Activated T-cell treated with anti-CD3 and anti-CD28 coated beads, Interleukin-2, amount 50 U/mL, for 72 hours (primary cell): ENCODE results near the gene ABCG4. TPM values are rescaled to one million over a fixed set of nuclear protein-coding genes. Genes with fewer than 3 reads are reported as not detected.
"Not testable (repeated sequence)": the region's sequence is repeated elsewhere in the genome, so short reads cannot be mapped to it uniquely, and the experiment has no call there.

Source experiments
- ATAC-seq, 2 donors: fragments of 150-1000 bp; cut with Tn5 transposase; replicated peaks in 1 of 2; 2 replicates each; pipeline ENCODE4 v1.10.0; 2021; ENCODE audit warnings: moderate library complexity in 2 of 2, mild to moderate bottlenecking in 1 of 2
- DNase-seq, 2 donors: peaks; one replicate each; pipeline ENCODE4 v3.0.0; 2021 to 2022; ENCODE audit warnings: mixed read lengths in 1 of 2
- H3K27ac Mint-ChIP-seq: one replicate; pipeline ENCODE4 v1.8.0; 2022; ENCODE audit warnings: mild to moderate bottlenecking, moderate library complexity, mixed read lengths
- H3K27me3 Mint-ChIP-seq: one replicate; pipeline ENCODE4 v1.8.0; 2022; ENCODE audit warnings: low read depth, mixed read lengths
- H3K36me3 Mint-ChIP-seq, 2 donors: one replicate each; pipeline ENCODE4 v1.8.0; 2022; ENCODE audit warnings: mixed read lengths in 2 of 2, mild to moderate bottlenecking in 1 of 2; ENCODE audit not compliant: insufficient read depth in 2 of 2
- H3K4me1 Mint-ChIP-seq: one replicate; pipeline ENCODE4 v1.8.0; 2022; ENCODE audit warnings: low read depth, mixed read lengths
- H3K4me3 Mint-ChIP-seq, 2 donors: one replicate each; pipeline ENCODE4 v1.8.0; 2022; ENCODE audit warnings: mild to moderate bottlenecking in 2 of 2, mixed read lengths in 2 of 2, moderate library complexity in 2 of 2
- H3K9me3 Mint-ChIP-seq, 2 donors: one replicate each; pipeline ENCODE4 v1.8.0; 2022; ENCODE audit warnings: mixed read lengths in 2 of 2
- total RNA-seq, 2 donors: library from RNA; stranded (reverse); gene quantifications; one replicate each; pipeline ENCODE4 v1.2.3, GENCODE V29; 2022

ABCG4 gene
- total RNA-seq, 2 donors from 2014 or later = 0.09 to 0.24 TPM

- DNase-seq (no peak), ATAC-seq (no peak)
- no peaks in the 10 kb centered on the region for H3K27me3 Mint-ChIP-seq
- H3K27ac Mint-ChIP-seq = no peak overlapping the region
- H3K9me3 Mint-ChIP-seq = no peaks in the 10 kb centered on the region
- no peaks in the 10 kb centered on the region for H3K36me3 Mint-ChIP-seq
- peak overlapping the region; percentile 70 to 95 for H3K4me3 Mint-ChIP-seq
- peaks cover 18% of the 10 kb centered on the region for H3K4me1 Mint-ChIP-seq
These were observed 19.1 kb downstream of the ABCG4 start for GRCh38 chr11:119167933-119168332.

DNA sequence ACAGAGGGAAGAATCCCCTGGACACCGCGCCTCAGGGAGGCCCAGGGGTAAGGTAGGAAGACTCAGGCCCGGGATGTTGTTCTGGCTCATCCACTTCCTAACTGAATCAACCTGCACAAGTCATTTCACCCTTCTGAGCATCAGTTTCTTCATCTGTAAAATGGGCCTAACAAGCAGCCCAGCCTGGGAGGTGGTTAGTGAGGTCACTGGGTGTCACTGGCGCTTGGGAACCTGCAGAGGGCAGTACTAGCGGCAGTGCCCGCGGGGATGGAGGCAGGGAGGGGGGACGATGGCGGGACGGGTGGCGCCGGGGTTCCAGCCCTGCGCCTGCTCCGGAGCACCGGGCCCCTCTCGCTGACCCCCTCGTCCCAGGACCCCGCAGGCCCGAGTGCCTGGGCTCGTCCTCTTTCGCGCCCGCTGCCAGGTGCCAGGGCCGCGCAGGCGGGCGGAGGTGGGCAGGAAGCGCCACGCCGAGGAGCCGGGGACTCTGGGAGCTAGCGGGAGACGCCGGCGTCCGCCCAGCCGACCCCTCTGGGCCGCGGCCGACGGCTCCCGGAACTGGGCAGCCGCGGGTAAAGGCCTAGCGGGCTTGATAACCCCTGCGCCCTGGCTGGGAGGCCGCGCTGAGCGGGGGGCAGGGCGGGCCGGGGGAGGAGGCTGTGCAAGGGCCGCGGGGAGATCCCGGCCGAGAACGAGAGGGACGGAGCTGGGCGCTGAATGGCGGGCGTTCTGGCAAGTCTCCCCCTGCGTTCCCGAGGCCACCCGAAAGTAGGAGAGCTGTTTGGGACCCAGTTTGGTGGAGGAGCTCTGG, 19.8 kb downstream of the ABCG4 start, which contains the start of gene NLRX1:
TSS of gene NLRX1 (plus strand) at position 255 of the 811 bp plus-strand sequence. CDS start 2,679 bp downstream, outside the sequence.
- H3K4me1 Mint-ChIP-seq = peaks cover 18% of the 10 kb centered on the region
- no peaks in the 10 kb centered on the region for H3K9me3 Mint-ChIP-seq
- peak within 1 kb of the TSS; percentile 80 for H3K27ac Mint-ChIP-seq
- H3K27me3 Mint-ChIP-seq = no peaks in the 10 kb centered on the region
- H3K36me3 Mint-ChIP-seq = no peaks in the 10 kb centered on the region
- peak within 1 kb of the TSS; percentile 95 to 96 for H3K4me3 Mint-ChIP-seq
- peak; percentile 93 to 95 for ATAC-seq
- peak; percentile 87 to 89 for DNase-seq

- no peaks in the 10 kb centered on the region for H3K9me3 Mint-ChIP-seq
- no peaks in the 10 kb centered on the region for H3K27me3 Mint-ChIP-seq
- peak overlapping the region; percentile 95 to 96 for H3K4me3 Mint-ChIP-seq
- H3K4me1 Mint-ChIP-seq = peaks cover 18% of the 10 kb centered on the region
- DNase-seq (peak; percentile 46 to 58), ATAC-seq (peak; percentile 51 to 61)
- peaks cover 0 to 2% of the 10 kb centered on the region in 2 donors for H3K36me3 Mint-ChIP-seq
- H3K27ac Mint-ChIP-seq = peak overlapping the region; percentile 80
These were observed 20.4 kb downstream of the ABCG4 start for GRCh38 chr11:119169282-119169719.

DNA sequence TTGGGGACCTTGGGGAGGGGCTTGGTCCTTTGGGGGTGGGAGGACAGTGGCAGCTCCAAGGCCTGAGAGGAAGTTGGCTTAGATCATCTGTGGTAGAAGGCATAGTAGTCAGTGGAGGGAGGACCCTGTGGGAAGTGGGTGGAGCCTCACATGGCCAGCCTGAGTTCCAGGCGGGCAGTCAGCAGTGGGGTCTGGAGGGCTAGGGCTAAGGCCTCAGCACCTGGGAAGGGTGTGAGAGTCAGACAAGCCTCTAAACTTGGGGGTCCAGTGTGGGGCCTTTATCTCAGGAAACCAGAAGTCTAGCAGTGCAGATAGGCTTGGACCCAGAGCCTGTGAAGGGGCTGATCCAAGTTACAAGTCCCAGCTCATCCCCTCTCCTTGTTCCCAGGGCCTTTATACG, 23.7 kb downstream of the ABCG4 start:
- ATAC-seq (no peak), DNase-seq (no peak)
- Mint-ChIP-seq H3K4me3 (no peak overlapping the region), H3K27ac (no peak overlapping the region), H3K36me3 (peaks cover 0 to 2% of the 10 kb centered on the region in 2 donors), H3K9me3 (no peaks in the 10 kb centered on the region), H3K27me3 (no peaks in the 10 kb centered on the region), H3K4me1 (peaks cover 27% of the 10 kb centered on the region)

DNA sequence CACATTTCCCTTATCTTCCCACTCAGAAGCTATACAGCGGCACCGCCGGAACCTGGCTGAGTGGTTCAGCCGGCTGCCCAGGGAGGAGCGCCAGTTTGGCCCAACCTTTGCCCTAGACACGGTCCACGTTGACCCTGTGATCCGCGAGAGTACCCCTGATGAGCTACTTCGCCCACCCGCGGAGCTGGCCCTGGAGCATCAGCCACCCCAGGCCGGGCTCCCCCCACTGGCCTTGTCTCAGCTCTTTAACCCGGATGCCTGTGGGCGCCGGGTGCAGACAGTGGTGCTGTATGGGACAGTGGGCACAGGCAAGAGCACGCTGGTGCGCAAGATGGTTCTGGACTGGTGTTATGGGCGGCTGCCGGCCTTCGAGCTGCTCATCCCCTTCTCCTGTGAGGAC, 24.6 kb downstream of the ABCG4 start:
- peaks cover 31% of the 10 kb centered on the region for H3K4me1 Mint-ChIP-seq
- H3K27me3 Mint-ChIP-seq = no peaks in the 10 kb centered on the region
- H3K4me3 Mint-ChIP-seq = no peak overlapping the region
- ATAC-seq = no peak
- no peak for DNase-seq
- no peak overlapping the region for H3K27ac Mint-ChIP-seq
- H3K36me3 Mint-ChIP-seq = peaks cover 0 to 2% of the 10 kb centered on the region in 2 donors
- H3K9me3 Mint-ChIP-seq = no peaks in the 10 kb centered on the region

DNA sequence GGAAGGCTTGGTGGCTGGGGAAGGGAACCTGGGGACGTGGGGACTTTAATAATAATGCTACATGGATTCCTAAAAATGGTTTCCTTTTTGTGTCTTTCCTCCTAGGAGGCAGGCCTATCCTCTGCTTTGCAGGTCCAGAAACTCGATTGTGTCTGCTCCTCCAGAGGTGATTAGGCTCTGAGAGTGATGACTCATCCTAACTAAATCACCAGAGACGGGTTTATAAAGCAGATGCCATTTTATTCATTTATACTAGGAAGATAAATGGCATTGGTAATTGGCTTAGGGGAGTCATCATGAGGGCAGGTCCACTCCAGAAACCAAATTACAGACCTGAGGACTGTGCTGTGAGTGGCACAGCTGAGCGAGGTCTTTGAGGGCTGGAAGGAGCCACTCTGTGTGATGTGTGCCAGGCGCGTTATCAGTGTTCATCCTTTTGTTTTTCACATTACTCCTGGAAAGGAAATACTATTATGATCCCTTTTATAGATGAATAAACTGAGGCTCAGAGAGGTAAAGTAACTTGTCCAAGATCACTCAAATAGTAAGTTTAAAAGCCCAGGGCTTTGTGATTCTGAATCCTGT, 26.7 kb downstream of the ABCG4 start:
- H3K4me1 Mint-ChIP-seq = peaks cover 19% of the 10 kb centered on the region
- no peak overlapping the region for H3K27ac Mint-ChIP-seq
- no peaks in the 10 kb centered on the region for H3K9me3 Mint-ChIP-seq
- H3K36me3 Mint-ChIP-seq = peaks cover 0 to 2% of the 10 kb centered on the region in 2 donors
- no peak for ATAC-seq
- no peak overlapping the region for H3K4me3 Mint-ChIP-seq
- no peak for DNase-seq
- H3K27me3 Mint-ChIP-seq = no peaks in the 10 kb centered on the region

DNA sequence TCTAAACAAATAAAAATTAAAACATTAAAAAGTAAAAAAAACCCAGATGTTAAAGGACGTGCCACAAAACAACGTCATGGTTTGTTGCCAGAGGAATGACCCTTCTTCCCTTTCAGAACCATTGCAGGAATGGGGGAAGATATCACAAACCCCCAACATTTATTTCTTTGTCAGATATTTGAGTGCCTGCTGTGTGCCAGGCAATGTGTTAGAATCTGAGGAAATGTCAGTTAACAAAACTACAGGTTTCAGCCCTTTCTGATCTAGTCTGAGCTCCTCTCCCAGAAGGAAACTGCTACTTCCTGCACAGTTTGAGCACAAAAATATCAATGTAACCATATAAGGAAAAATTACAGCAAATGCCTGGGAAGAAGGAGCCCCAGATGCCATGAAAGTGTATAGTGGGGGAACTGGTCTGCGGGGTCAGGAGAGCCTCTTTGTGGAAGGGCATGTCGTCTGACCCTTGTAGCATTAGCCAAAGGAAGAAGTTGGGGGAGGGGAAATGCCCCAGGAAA, 29.4 kb downstream of the ABCG4 start:
- DNase-seq = no peak
- peaks cover 0 to 2% of the 10 kb centered on the region in 2 donors for H3K36me3 Mint-ChIP-seq
- H3K27me3 Mint-ChIP-seq = no peaks in the 10 kb centered on the region
- H3K4me3 Mint-ChIP-seq = no peak overlapping the region
- no peak for ATAC-seq
- H3K9me3 Mint-ChIP-seq = no peaks in the 10 kb centered on the region
- no peak overlapping the region for H3K27ac Mint-ChIP-seq
- peaks cover 19% of the 10 kb centered on the region for H3K4me1 Mint-ChIP-seq

DNA sequence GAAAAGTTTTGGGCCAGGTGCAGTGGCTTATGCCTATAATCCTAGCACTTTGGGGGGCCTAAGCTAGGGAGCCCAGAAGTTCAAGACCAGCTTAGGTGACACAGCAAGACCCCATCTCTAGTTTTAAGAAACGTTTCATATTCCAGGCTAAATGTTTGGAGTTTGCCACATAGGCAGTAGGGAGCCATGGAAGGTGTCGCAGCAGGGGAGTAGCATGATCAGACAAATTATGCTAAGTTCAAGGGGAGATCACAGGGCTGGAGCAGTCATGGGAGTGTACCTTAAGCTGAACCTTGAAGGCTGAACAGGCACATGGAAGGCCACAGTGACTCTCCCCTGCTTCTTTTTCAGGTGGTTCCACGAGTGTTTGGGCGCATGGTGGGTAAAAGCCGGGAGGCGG, 30.5 kb downstream of the ABCG4 start:
- no peaks in the 10 kb centered on the region for H3K9me3 Mint-ChIP-seq
- peaks cover 0 to 2% of the 10 kb centered on the region in 2 donors for H3K36me3 Mint-ChIP-seq
- DNase-seq = no peak
- no peak for ATAC-seq
- no peak overlapping the region for H3K27ac Mint-ChIP-seq
- peaks cover 19% of the 10 kb centered on the region for H3K4me1 Mint-ChIP-seq
- no peak overlapping the region for H3K4me3 Mint-ChIP-seq
- no peaks in the 10 kb centered on the region for H3K27me3 Mint-ChIP-seq

- no peak overlapping the region for H3K4me3 Mint-ChIP-seq
- H3K27me3 Mint-ChIP-seq = no peaks in the 10 kb centered on the region
- no peak for ATAC-seq
- H3K36me3 Mint-ChIP-seq = peaks cover 0 to 3% of the 10 kb centered on the region in 2 donors
- peaks cover 19% of the 10 kb centered on the region for H3K4me1 Mint-ChIP-seq
- no peak overlapping the region for H3K27ac Mint-ChIP-seq
- no peaks in the 10 kb centered on the region for H3K9me3 Mint-ChIP-seq
- DNase-seq = no peak
These were observed 31.1 kb downstream of the ABCG4 start for GRCh38 chr11:119179983-119180382.

- peaks cover 10% of the 10 kb centered on the region for H3K4me1 Mint-ChIP-seq
- no peak overlapping the region for H3K4me3 Mint-ChIP-seq
- ATAC-seq = no peak
- no peaks in the 10 kb centered on the region for H3K9me3 Mint-ChIP-seq
- H3K36me3 Mint-ChIP-seq = peaks cover 0 to 3% of the 10 kb centered on the region in 2 donors
- no peaks in the 10 kb centered on the region for H3K27me3 Mint-ChIP-seq
- DNase-seq = no peak
- no peak overlapping the region for H3K27ac Mint-ChIP-seq
These were observed 32.2 kb downstream of the ABCG4 start for GRCh38 chr11:119180729-119181676.

- ATAC-seq (no peak), DNase-seq (no peak)
- H3K4me1 Mint-ChIP-seq = peaks cover 10% of the 10 kb centered on the region
- no peaks in the 10 kb centered on the region for H3K9me3 Mint-ChIP-seq
- no peak overlapping the region for H3K27ac Mint-ChIP-seq
- H3K27me3 Mint-ChIP-seq = no peaks in the 10 kb centered on the region
- peaks cover 0 to 3% of the 10 kb centered on the region in 2 donors for H3K36me3 Mint-ChIP-seq
- no peak overlapping the region for H3K4me3 Mint-ChIP-seq
These were observed 33.0 kb downstream of the ABCG4 start for GRCh38 chr11:119181677-119182412.

- not testable (repeated sequence) for H3K4me3 Mint-ChIP-seq, H3K4me1 Mint-ChIP-seq, H3K27ac Mint-ChIP-seq, H3K36me3 Mint-ChIP-seq, H3K27me3 Mint-ChIP-seq, DNase-seq, H3K9me3 Mint-ChIP-seq
- peak in 1 of 2 donors; percentile 35 for ATAC-seq
These were observed 35.5 kb downstream of the ABCG4 start for GRCh38 chr11:119184399-119184798.
